Measurements from ENCODE around the gene PTPRG. TPM values are rescaled to one million over a fixed set of nuclear protein-coding genes. Genes with fewer than 3 reads are reported as not detected.
A peak's percentile ranks its signal among the peaks of the same experiment; 100 is the strongest.

PTPRG gene
- total and polyA plus RNA-seq, 7 donors, result 0.69 to 76.3 (median 62.7) TPM

GRCh38 chr3:61613666-61614065, 52.3 kb downstream of the PTPRG start:
- Histone ChIP-seq H3K4me1 (peaks cover 0 to 30% (median 23%) of the 10 kb centered on the region in 4 donors), H3K9me3 (no peaks in the 10 kb centered on the region), H3K36me3 (no peaks in the 10 kb centered on the region), H3K27me3 (no peaks in the 10 kb centered on the region), H3K4me3 (no peak overlapping the region), H3K27ac (no peak overlapping the region)
- WGBS, 2 donors, result 98 to 100% methylated on average over 1 of the region's 1 CpG
- TF ChIP-seq EP300 (IDR thresholded peaks at IDR 0.05) (no peak), CTCF (IDR thresholded peaks at IDR 0.05) (no peak), POLR2AphosphoS5 (IDR thresholded peaks at IDR 0.05) (no peak), POLR2A (IDR thresholded peaks at IDR 0.05) (no peak)
- no peak for DNase-seq
- intact Hi-C loops (cut with DNase I), result no loop called here

GRCh38 chr3:61615643-61616042, 54.3 kb downstream of the PTPRG start:
- intact Hi-C loops (cut with DNase I), result no loop called here
- Histone ChIP-seq H3K4me3 (no peak overlapping the region), H3K36me3 (no peaks in the 10 kb centered on the region), H3K27me3 (no peaks in the 10 kb centered on the region), H3K27ac (no peak overlapping the region), H3K4me1 (peaks cover 0 to 30% (median 23%) of the 10 kb centered on the region in 4 donors), H3K9me3 (no peaks in the 10 kb centered on the region)
- WGBS, 2 donors, result 90 to 98% methylated on average over 4 of the region's 4 CpGs
- DNase-seq, result peak; percentile 72
- peak in 3 of 4 donors; percentile 38 to 72 (median 68) for TF ChIP-seq EP300 (IDR thresholded peaks at IDR 0.05)
- TF ChIP-seq POLR2AphosphoS5 (IDR thresholded peaks at IDR 0.05), result peak in 3 of 4 donors; percentile 34 to 67 (median 51)
- TF ChIP-seq CTCF (IDR thresholded peaks at IDR 0.05), result no peak
- TF ChIP-seq POLR2A (IDR thresholded peaks at IDR 0.05), result no peak

GRCh38 chr3:61616586-61616985, 55.2 kb downstream of the PTPRG start:
- Histone ChIP-seq H3K4me3 (no peak overlapping the region), H3K27ac (peak overlapping the region in 2 of 4 donors; percentile 36 to 63), H3K9me3 (no peaks in the 10 kb centered on the region), H3K36me3 (no peaks in the 10 kb centered on the region), H3K4me1 (peaks cover 0 to 30% (median 23%) of the 10 kb centered on the region in 4 donors), H3K27me3 (no peaks in the 10 kb centered on the region)
- no peak for TF ChIP-seq POLR2A (IDR thresholded peaks at IDR 0.05)
- no peak for TF ChIP-seq CTCF (IDR thresholded peaks at IDR 0.05)
- TF ChIP-seq EP300 (IDR thresholded peaks at IDR 0.05), result no peak
- no peak for TF ChIP-seq POLR2AphosphoS5 (IDR thresholded peaks at IDR 0.05)
- WGBS, 2 donors, result 93 to 94% methylated on average over 6 of the region's 6 CpGs
- intact Hi-C loops (cut with DNase I), result no loop called here
- DNase-seq, result no peak

GRCh38 chr3:61617041-61617440, 55.7 kb downstream of the PTPRG start:
- TF ChIP-seq POLR2A (IDR thresholded peaks at IDR 0.05) (no peak), POLR2AphosphoS5 (IDR thresholded peaks at IDR 0.05) (no peak), CTCF (IDR thresholded peaks at IDR 0.05) (no peak), EP300 (IDR thresholded peaks at IDR 0.05) (no peak)
- Histone ChIP-seq H3K27ac (peak overlapping the region; percentile 29 to 63 (median 44)), H3K27me3 (no peaks in the 10 kb centered on the region), H3K4me3 (no peak overlapping the region), H3K36me3 (no peaks in the 10 kb centered on the region), H3K4me1 (peaks cover 0 to 25% (median 20%) of the 10 kb centered on the region in 4 donors), H3K9me3 (no peaks in the 10 kb centered on the region)
- intact Hi-C loops (cut with DNase I), result no loop called here
- DNase-seq, result no peak
- 43 to 72% methylated on average over 4 of the region's 4 CpGs for WGBS, 2 donors

- Histone ChIP-seq H3K4me3 (no peak overlapping the region), H3K4me1 (peaks cover 0 to 20% (median 15%) of the 10 kb centered on the region in 4 donors), H3K27me3 (no peaks in the 10 kb centered on the region), H3K27ac (peak overlapping the region; percentile 29 to 63 (median 44)), H3K9me3 (no peaks in the 10 kb centered on the region), H3K36me3 (no peaks in the 10 kb centered on the region)
- intact Hi-C loops (cut with DNase I), result no loop called here
- no peak for DNase-seq
- 71 to 77% methylated on average over 6 of the region's 6 CpGs for WGBS, 2 donors
- no peak for TF ChIP-seq EP300 (IDR thresholded peaks at IDR 0.05)
- no peak for TF ChIP-seq CTCF (IDR thresholded peaks at IDR 0.05)
- no peak for TF ChIP-seq POLR2A (IDR thresholded peaks at IDR 0.05)
- TF ChIP-seq POLR2AphosphoS5 (IDR thresholded peaks at IDR 0.05), result no peak
Observed at GRCh38 chr3:61617651-61618050, 56.3 kb downstream of the PTPRG start.
